ENCODE results near the gene TNPO1.
"Not testable (repeated sequence)": the region's sequence is repeated elsewhere in the genome, so short reads cannot be mapped to it uniquely, and the experiment has no call there.

The TNPO1 gene

GRCh38 chr5:72925336-72926010 lies 109.0 kb downstream of the TNPO1 start:
- DNase-seq (ENCODE audit: low read depth in 2 of 2, low spot score in 1 of 2), result no peak

GRCh38 chr5:72932686-72933085 lies 116.2 kb downstream of the TNPO1 start:
- DNase-seq (ENCODE audit: low read depth in 2 of 2, low spot score in 1 of 2), result not testable (repeated sequence)

GRCh38 chr5:72934953-72935725 lies 118.7 kb downstream of the TNPO1 start:
- not testable (repeated sequence) for DNase-seq (ENCODE audit: low read depth in 2 of 2, low spot score in 1 of 2)

- DNase-seq (ENCODE audit: low read depth in 2 of 2, low spot score in 1 of 2), result no peak
These were observed 120.4 kb downstream of the TNPO1 start for GRCh38 chr5:72936893-72937292.

- no peak for DNase-seq (ENCODE audit: low read depth in 2 of 2, low spot score in 1 of 2)
These were observed 121.1 kb downstream of the TNPO1 start for GRCh38 chr5:72937517-72938061.

- no peak for DNase-seq (ENCODE audit: low read depth in 2 of 2, low spot score in 1 of 2)
These were observed 121.7 kb downstream of the TNPO1 start for GRCh38 chr5:72938206-72938605.

GRCh38 chr5:72940082-72940481 lies 123.6 kb downstream of the TNPO1 start:
- DNase-seq (ENCODE audit: low read depth in 2 of 2, low spot score in 1 of 2), result no peak

- no peak for DNase-seq (ENCODE audit: low read depth in 2 of 2, low spot score in 1 of 2)
These were observed 126.8 kb downstream of the TNPO1 start for GRCh38 chr5:72943307-72943706.

GRCh38 chr5:72947498-72947897 lies 131.0 kb downstream of the TNPO1 start:
- DNase-seq (ENCODE audit: low read depth in 2 of 2, low spot score in 1 of 2), result no peak

GRCh38 chr5:72949481-72949880 lies 133.0 kb downstream of the TNPO1 start:
- DNase-seq (ENCODE audit: low read depth in 2 of 2, low spot score in 1 of 2), result no peak

GRCh38 chr5:72951671-72952468 lies 135.4 kb downstream of the TNPO1 start:
- no peak for DNase-seq (ENCODE audit: low read depth in 2 of 2, low spot score in 1 of 2)

- no peak for DNase-seq (ENCODE audit: low read depth in 2 of 2, low spot score in 1 of 2)
These were observed 137.9 kb downstream of the TNPO1 start for GRCh38 chr5:72954389-72954788.

GRCh38 chr5:72955143-72955767 lies 138.8 kb downstream of the TNPO1 start:
- peak in 1 of 2 donors; percentile 7 for DNase-seq (ENCODE audit: low read depth in 2 of 2, low spot score in 1 of 2)

GRCh38 chr5:72955768-72956323 lies 139.4 kb downstream of the TNPO1 start, which contains the start of gene FCHO2:
TSS of gene FCHO2 (plus strand) at chr5:72956041. CDS start at chr5:72956097, 56 bp downstream.
- peak; percentile 93 to 95 for DNase-seq (ENCODE audit: low read depth in 2 of 2, low spot score in 1 of 2)

- DNase-seq (ENCODE audit: low read depth in 2 of 2, low spot score in 1 of 2), result no peak
These were observed 140.1 kb downstream of the TNPO1 start for GRCh38 chr5:72956324-72957140.

- DNase-seq (ENCODE audit: low read depth in 2 of 2, low spot score in 1 of 2), result no peak
These were observed 140.9 kb downstream of the TNPO1 start for GRCh38 chr5:72957337-72957736.

- no peak for DNase-seq (ENCODE audit: low read depth in 2 of 2, low spot score in 1 of 2)
These were observed 142.8 kb downstream of the TNPO1 start for GRCh38 chr5:72959257-72959656.

Measured in stimulated activated CD8-positive, alpha-beta memory T cell treated with anti-CD3 and anti-CD28 coated beads, Interleukin-4, amount 100 ng/mL, for 1 hour (primary cell).